Ureter (tissue), 1 donor: ENCODE data around the gene RBM20. TPM values are rescaled to one million over a fixed set of nuclear protein-coding genes. Genes with fewer than 3 reads are reported as not detected.

Experiments used
- DNase-seq: peaks from one replicate; pipeline ENCODE4 v3.0.0-alpha.2; 2020; ENCODE audit warnings: low spot score
- total RNA-seq: library from RNA; stranded (reverse); gene quantifications from one replicate; pipeline ENCODE4 v1.2.4, GENCODE V29; 2023
- donor health status: DM: yes; HTN: yes; CAD: no.

RBM20 gene
- total RNA-seq, 1 donor from 2014 or later: 0.68 TPM

DNA sequence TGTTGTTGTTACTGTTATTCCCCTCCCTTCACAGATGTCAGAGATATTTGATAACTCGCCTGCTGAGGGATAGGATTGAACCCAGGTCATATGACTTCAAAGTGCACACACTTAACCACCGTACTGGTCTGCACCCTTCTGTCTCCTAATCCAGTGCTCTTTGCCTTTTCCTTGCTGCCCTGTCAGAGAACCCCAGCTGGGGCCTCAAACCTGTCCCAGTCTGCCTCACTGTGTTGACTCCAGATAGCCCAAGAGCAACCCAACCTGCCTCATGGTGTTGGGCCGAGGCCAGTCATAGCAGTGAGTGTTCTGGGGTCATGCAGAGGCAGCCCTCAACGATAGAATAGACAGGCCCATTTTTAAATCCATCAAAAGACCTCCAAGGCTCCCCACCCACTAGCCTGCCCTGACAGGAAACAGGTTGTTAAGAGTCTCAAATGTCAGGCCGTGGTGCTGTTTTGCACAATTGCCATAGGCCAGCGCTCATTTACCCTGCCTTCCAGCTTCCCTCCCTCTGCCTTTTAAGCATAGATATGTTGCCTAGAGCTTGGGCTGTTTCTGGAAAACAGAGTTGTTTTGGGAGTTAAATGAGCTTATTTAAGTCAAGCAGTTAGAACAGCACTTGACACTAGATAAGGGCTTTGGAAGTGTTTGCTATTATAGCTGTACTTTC lies 190.6 kb downstream of the RBM20 start:
- no peak for DNase-seq

DNA sequence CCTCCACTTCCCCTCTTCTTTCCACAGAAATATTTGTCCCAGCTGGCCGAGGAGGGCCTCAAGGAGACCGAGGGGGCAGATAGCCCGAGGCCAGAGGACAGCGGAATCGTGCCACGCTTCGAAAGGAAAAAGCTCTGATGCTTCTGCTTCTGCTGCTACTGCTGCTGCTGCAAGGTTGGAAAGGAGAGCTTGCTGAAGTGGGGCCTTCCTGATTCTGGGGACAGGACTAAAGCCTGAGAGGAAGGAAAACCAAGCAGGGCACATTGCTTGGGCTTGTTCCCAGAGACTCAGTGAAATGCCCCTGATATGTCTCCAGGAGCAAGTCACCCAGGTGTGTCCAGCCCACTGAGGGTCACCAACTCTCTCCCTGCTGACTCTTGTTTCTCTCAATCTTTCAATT lies 191.7 kb downstream of the RBM20 start:
- no peak for DNase-seq

DNA sequence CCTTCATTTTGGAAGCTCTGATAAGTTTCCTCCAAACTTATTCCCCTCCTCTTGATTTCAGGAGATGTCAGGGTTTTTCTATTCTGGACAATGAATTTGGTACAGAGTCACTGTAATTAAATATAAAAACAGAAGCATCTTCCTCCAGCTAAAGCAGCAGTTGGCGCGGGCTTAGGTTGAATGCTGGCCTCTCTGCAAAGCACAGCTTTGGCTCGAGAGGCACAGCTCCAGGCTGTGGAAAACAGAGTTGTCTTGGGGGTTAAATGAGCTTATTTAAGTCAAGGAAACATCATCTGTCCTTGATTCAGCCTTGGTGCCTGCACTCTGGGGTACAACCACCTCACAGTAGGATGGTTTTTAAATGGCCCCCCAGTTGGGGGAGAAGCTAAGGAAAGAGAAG lies 192.6 kb downstream of the RBM20 start:
- DNase-seq: no peak

DNA sequence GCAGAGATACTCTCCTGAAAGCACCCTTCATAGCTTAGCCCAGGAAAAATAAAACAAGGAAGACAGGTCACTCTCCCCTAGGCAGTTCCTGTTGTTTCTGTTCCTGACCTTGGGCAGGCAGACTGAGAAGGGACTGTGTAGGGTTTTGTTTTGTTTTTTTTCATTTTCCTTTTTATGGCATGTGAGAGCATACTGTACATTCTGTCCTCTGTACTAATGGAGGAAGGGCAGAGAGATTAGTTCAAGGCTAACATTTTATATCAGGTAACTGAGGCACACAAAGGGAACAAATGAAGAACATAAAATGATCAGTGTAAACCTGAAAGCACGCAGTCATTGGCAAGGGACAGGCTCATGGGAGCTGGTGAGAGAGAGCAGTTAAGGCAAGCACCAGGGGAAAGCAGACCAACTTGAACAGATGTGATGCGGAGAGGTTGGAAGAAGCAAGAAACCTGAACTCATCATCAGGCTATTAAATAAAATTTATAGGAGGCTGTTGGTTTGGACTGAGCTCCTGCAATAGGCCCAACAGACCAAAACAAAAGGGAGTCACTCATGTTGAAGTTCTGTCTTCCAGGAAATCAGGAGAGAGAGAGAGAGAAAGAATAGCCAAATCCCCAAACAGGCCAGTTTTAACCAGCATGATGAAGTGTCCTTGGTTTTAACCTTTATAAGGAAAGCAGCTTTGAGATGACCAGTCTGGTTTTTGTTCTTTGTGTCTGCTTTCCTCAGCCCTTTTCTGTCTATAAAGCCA lies 193.5 kb downstream of the RBM20 start:
- no peak for DNase-seq

DNA sequence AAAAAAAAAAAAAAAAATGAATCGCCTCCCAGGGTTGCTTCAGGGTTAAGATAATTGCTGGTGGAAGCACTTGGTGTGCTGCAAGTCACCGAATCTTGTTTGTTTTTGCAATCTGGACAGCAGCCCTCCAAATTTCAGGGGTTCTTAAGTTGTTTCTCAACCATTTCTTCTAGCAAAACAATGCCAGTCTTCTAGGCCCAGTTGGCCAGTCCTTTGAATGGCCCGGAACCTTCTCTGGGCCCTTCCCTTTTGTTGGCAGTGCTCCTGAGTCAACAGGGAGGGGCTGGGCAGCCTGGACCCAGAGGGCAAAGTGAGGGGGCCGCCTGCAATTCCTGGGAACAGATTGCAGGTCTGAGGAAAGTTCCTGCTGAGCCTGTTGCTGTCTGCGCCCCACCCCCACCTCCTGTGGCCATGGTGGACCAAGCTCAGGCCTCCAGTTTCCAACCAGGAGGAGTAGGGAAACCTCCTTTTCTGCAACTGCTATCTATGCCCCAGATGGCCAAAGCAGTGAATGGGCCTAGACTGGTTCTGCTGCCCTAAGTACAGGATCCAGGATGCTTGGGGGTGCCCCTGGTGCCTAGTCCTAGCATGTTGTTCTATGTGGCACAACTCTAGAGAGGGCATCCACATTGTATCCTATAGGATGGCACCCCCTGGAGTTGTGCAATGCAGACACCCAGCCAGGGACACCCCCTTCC lies 196.2 kb downstream of the RBM20 start:
- DNase-seq: no peak

DNA sequence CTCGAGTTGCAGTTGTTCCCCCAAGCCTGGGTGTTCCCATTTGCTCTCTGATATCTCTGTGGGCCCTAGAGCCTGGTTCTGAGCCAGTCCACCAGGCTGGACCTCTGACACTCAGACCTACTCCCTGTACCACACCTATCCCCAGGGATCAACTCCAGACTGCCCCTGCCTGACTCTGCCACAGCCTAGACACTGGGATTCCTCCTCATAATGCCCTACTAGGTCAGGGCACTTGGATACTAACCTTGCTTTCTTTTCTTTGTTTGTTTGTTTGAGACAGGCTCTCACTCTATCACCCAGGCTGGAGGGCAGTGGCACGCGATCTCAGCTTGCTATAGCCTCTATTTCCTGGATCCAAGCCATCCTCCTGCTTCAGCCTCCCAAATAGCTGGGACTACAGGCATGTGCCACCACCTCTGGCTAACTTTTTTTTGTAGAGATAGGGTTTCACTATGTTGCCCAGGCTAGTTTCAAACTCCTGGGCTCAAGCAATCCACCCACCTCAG lies 196.8 kb downstream of the RBM20 start:
- no peak for DNase-seq

DNA sequence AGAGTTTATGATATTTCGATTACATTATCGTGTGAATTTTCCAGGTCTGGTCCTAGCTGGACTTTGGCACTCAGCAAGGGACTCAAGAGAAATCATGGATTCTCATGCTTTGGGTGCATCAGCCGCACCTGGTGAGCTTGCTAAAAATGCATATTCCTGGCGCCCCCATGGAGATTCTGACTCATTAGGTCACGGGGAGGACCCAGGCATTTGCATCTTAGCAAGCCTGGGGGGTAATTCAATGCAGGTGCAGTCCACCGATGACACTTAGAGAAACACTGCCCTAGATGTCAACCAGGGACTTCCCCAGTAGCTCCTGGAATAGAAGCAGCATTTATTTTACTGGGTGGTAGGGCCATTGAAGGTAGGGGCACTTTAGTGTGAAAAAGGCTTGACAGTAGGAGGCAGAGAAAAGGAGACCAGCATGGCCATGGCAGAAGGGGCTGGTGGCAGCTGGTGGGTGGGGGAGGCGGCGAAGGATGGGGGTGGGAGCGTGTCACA lies 197.7 kb downstream of the RBM20 start:
- DNase-seq: no peak

DNA sequence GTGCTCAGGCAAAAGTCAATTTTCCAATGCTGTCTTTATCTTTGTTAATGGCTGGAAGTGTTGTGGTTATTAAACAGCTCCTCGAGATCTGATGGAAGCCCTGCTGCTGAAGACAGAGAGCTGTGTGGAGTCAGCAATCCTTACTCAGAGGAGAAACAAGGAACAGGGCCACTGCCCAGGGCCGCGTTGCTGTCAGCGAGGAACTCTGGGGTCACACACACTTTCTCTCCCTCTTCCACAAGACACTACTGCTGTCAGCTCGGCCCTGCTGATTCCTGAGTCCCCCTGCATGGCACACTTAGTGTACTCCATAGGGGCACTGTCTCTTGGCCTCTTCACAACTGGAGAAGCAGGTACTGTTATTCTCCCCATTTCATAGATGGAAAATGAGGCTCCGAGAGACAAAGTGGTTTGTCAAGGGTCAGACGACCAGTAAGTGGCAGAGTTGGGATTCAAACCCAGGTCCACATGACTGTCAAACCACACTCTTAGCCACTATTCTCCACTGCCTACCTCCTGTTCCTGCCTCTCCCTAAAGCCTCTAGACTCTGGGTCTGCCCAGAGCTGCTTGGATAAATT lies 198.3 kb downstream of the RBM20 start:
- no peak for DNase-seq

DNA sequence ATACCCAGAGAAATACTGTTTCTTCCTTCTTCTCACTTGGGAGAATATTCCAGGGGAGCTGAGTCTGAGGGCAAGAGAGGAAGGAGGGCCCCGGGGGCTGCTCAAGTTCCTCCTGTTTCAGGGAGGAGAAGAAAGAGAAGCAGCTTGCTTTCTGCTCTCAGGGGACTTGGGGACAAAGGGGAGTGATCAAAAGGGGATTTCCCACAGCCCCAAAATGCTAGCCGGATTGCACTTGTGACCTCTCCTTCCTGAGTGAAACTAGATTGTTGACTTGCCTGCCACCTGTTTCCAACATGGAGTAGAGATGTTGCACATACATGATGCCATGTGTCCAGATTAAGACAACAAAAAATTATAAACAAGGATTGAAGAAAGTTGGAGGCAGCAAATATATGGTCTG lies 198.9 kb downstream of the RBM20 start:
- DNase-seq: no peak

DNA sequence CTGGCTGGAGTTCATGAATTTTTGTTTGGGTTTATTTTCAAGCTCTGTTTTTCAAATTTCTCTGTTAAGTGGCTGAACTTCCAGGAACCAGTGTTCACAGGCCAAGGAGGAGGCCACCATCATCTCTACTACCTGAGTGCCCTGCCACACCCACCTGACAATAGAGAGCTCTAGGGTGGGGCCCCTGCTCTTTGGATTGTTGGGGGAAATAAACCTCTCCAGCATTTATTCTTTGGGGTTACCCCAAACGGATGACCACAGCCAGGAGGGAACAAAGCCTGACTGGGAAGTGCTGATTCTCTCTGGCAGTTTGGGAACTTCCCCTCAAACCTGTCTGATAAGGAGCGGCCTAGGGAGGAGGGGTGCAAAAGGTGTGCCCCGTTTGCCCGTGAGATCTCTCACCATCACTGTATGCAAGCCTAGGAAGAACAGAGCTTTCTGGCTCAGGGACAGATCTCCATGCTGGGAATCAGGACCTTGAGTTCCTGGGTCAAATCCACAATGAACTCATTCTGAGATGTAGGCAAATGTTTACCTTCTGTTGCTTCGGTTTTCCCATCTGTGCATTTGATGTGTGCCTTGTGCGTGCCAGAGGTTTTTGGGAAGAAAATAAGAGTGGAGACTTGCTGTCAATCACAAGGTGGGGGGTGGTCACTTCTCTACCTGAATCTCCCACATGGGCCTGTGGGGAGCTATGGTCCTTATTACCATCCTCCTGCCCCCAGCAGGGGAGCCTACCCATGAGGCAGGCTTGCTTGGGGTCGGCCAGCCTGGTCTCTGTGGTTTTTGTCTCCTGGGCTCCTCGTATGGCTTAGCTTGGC lies 199.9 kb downstream of the RBM20 start:
- DNase-seq: no peak

DNA sequence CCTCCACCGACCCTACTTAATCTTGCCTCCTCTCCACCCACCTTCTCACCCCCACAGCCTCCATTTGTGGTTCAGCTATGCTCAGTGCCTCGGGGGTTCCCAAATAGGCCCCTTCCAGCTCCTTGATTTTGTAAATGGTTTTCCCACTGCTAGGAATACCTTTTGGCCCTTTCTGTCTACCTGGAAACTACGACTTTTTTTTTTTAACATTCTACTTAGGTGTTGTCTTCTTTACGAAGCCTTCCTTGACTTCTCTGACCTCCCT lies 200.4 kb downstream of the RBM20 start:
- DNase-seq: no peak

DNA sequence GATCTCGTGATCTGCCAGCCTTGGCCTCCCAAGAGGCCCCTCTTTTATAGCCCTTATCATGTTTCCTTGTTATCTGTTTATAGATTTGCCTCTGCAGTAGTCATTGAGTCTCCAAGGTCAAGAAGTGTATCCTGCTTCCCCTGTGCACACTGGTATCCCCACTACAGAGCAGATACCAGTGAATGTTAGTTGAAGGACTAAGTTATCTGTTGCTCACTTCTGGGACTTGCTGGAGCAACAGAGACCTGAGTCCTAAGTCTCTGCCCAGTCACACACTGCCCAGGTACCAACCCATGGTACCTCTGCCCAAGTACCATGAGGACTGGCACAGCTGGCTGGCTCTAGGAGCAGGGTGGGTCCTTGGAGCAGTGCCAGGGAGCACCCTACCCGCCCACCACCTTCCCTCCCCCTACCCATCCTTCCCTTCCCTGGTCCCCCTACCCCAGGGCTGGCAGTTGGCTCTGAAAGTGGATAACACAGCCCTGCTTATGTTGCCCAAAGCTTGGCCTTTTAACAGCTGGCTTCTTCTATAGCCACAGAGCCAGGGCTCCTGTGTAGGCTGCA lies 201.1 kb downstream of the RBM20 start:
- no peak for DNase-seq

DNA sequence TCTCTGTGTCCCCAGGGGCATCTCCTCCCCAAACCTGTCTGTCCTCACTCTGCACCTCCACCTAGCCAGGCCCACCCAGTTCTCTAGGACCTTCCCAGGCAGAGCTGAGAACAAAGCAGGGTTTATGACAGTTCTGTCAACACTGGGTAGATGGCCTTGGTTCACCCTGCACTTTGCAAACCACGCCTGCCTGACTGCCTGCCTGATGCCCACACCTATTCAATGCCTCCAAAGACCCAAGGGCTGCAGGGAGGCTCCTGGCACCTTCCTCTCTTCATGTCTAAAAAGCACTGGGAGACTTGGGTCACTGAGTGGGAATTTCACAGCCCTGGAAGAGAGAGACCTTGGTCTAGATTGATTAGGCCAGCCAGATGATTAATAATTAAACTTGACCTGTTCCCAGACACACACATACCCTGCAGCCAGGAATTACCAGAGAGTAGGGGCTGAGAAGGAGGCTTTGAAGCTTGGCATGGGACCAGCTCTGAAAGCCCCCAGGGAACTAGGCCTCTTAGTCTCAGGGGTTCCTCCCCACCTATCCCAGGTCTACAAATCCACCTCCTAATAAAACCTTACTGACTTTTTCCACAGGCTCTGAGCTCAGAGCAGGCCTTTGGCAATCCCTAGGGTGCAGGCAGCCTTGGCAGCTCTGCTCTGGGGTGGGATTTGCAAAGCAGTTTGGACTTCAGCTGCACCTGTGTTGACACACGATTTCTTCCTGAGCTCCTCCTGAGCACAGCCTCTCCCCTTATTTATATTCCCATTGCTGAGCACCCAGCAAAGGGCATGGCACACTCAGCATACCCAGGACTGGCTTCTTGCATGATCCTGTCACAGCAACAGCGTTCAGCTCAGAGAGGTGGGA lies 201.9 kb downstream of the RBM20 start:
- no peak for DNase-seq

DNA sequence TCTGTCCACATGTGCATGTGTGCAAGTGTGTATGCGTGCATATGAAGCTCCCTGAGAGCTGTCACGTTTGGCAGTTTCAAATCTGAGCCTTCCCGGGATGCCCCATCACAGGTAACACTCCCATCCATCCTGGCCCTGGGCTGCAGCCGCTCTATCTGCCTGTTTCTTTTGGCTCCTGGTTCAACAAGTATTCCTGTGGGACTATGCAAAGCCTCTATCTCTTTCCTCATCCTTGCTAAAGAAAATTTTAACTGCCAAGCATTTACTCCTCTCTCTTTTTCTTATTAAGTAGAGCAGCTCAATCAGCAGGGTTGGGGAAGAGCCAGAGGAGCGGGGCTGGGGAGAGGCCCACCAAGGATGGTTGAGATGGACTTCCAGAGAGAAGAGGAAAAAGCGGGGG lies 203.2 kb downstream of the RBM20 start:
- no peak for DNase-seq

DNA sequence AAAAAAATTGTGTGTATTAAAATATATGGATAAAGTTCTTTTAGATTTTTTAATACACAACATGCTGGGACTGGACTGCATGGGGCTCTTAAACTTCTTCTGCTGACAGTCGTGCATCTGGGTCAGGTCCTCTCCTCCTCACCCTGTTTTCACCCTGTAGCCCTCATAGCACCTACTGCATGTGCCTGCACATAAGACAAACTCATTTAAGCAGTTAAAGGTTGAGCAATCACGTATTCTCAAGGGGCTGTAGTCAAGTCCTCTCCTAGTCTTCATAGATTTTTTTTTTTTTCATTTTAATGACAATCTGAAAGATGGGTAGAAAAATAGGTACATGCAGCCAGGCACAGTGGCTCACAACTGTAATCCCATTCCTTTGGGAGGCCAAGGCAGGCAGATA lies 204.0 kb downstream of the RBM20 start:
- no peak for DNase-seq

DNA sequence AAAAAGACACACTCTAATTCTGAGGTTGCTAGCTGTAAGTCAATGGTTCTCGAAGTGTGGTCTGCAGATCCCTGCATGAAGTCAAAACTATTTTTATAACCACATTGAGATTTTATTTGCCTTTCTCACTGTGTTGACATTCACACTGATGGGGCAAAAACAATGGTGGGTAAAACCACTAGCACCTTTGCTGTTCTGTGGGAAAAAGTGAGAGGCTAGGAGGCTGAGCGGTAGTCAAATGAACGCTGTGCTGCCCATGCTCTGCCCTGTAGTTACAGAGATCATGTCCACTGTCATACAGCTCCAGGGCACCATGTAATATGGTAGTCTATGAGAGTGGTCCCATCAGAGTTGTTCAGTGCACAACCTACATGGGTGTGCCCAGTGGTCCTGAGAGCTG lies 206.0 kb downstream of the RBM20 start:
- DNase-seq: no peak

DNA sequence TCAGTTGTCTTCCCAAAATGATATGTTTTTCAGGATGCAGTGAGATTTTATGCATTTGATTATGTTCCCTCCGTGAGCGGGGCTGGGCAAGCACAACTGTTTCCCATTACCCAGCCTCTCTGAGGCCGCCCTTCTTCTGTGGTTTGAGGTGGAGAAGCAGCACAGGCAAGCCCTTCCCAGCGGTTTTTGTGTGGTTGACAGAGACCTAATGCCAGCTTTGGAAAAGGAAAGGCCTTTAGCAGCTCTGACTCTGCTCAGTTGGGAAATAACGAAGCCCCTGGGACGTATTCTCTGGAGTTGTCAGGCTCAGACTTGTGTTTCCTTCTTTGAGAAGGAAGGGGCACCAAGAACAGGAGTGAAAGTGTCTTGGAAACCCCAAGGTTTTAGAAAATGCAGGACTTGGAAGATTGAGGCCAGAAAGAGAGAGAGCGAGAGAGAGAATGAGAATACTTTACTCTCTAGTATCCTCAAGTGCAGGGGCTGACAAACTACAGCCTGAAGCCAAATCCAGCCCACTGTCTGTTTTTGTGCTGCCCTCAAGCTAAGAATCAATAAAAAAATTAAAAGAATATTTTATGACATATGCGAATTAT lies 207.0 kb downstream of the RBM20 start:
- no peak for DNase-seq

DNA sequence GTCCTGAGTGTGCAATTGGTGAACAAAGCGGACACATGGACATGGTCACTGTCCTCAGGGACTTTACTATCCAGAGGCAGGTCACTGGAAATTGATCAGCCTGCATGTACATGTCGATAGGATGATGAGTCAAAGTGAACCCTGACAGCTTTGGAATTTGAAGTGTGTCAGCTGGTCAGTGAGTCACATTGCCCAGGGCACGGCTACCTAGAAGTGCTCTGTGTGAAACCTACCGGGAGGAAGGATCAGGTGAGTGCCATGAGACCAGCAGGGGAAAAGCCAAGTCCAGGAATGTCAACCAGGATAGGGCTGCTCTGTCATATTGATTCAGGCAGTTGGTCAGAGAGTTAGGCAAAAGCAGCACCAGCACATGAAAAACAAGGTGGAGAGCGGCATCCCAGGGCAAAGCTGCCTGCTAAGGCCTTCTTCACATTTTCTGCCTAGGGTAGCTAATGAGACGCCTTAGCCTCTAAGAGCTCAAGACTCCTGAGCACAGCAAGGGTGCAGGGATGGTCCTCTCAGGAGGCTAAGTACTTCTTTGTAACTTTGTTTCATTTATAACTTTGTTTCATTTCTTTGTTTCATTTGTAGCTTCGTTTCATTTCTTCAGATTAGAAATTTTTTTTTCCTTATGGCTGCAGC lies 208.2 kb downstream of the RBM20 start:
- DNase-seq: no peak

DNA sequence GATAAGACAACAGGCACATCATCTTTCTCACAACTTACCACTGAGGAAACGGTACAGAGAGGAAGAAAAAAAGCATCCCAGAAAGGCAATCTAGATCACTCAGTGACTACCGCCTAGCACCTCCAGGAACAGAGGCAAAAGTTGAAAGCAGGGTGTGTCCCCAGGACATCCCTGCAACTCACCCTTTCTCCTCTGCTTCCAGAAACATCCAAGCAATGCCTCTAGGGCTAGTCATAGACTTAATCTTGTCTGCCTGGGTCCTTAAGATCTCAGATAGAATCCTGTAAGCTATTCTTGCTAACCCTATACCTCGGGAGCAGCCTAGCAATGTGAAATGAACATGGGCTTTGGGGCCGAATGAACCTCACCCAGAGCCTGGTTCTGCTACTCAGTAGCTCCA lies 208.8 kb downstream of the RBM20 start:
- DNase-seq: no peak
